GM23338 (cell line): ENCODE measurements around the gene UCK1.

Experiments
- CREB1 ChIP-seq: fragments of 250-450 bp; sonication (Bioruptor Pico); IDR thresholded peaks from 2 replicates; pipeline ENCODE4 v1.5.0; 2020; ENCODE audit warnings: low read depth, mild to moderate bottlenecking, moderate library complexity
- EZH2 ChIP-seq: fragments of 200-600 bp; sonication (generic); IDR thresholded peaks from one replicate; pipeline ENCODE4 v1.8.0; 2017; ENCODE audit warnings: antibody characterized with exemption, mild to moderate bottlenecking, low read depth; ENCODE audit not compliant: unreplicated experiment
- EZH2phosphoT487 ChIP-seq: fragments of 200-600 bp; sonication (generic); IDR thresholded peaks from one replicate; pipeline ENCODE4 v1.8.1; 2018; ENCODE audit warnings: antibody characterized with exemption; ENCODE audit not compliant: unreplicated experiment
- JUNB ChIP-seq: IDR thresholded peaks from one replicate; pipeline ENCODE4 v1.6.1; 2016; ENCODE audit warnings: antibody characterized with exemption; ENCODE audit not compliant: unreplicated experiment
- NANOG ChIP-seq: IDR thresholded peaks from 2 replicates; pipeline ENCODE4 v1.6.1; 2016; ENCODE audit warnings: antibody characterized with exemption, borderline replicate concordance
- POLR2AphosphoS5 ChIP-seq: IDR thresholded peaks from 2 replicates; pipeline ENCODE4 v1.6.1; 2016; ENCODE audit warnings: antibody characterized with exemption, low read depth
- STAT1 ChIP-seq: IDR thresholded peaks from one replicate; pipeline ENCODE4 v1.6.1; 2016; ENCODE audit warnings: antibody characterized with exemption; ENCODE audit not compliant: unreplicated experiment
- TF ChIP-seq, protein P1 (sequence below), 2 experiments: fragments of 200-600 bp in 1 of 2; sonication (generic) in 1 of 2; conservative IDR thresholded peaks; 2 replicates each; pipeline versions ENCODE4 v1.5.1 to v1.6.1; 2016 to 2017; ENCODE audit warnings: antibody characterized with exemption in 2 of 2, low read depth in 2 of 2, mild to moderate bottlenecking in 2 of 2, moderate library complexity in 1 of 2
- TF ChIP-seq, protein P2 (sequence below): IDR thresholded peaks from one replicate; pipeline ENCODE4 v1.6.1; 2018; ENCODE audit warnings: antibody characterized with exemption; ENCODE audit not compliant: unreplicated experiment
- TF ChIP-seq, protein P3 (sequence below): IDR thresholded peaks from 2 replicates; pipeline ENCODE4 v1.6.1; 2016; ENCODE audit warnings: antibody characterized with exemption

DNA sequence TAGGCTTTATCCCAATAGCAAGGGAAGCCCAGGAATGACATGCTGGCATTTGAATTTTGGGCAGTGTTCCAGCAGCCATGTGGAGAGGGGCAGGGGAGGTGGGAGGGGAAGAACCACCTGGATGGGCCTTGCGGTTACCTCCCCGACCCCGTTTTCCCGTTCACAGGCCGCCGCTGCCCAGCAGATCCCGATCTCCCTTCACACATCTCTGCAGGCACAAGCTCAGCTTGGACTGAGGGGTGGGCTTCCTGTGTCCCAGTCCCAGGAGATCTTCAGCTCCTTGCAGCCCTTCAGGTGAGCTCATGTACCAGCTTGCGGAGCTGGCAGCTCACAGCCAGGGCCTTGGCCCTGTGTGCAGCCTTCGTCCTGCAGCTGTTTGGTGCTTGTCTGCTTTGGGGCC is 44.1 kb downstream of the UCK1 start:
- TF ChIP-seq, protein P1, sequence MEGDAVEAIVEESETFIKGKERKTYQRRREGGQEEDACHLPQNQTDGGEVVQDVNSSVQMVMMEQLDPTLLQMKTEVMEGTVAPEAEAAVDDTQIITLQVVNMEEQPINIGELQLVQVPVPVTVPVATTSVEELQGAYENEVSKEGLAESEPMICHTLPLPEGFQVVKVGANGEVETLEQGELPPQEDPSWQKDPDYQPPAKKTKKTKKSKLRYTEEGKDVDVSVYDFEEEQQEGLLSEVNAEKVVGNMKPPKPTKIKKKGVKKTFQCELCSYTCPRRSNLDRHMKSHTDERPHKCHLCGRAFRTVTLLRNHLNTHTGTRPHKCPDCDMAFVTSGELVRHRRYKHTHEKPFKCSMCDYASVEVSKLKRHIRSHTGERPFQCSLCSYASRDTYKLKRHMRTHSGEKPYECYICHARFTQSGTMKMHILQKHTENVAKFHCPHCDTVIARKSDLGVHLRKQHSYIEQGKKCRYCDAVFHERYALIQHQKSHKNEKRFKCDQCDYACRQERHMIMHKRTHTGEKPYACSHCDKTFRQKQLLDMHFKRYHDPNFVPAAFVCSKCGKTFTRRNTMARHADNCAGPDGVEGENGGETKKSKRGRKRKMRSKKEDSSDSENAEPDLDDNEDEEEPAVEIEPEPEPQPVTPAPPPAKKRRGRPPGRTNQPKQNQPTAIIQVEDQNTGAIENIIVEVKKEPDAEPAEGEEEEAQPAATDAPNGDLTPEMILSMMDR (conservative IDR thresholded peaks at IDR 0.05; ENCODE audit: low read depth in 2 of 2) = no peak
- TF ChIP-seq EZH2phosphoT487 (no peak), POLR2AphosphoS5 (no peak; the same call in 1 of the 2 replicates), JUNB (no peak), CREB1 (CRISPR knock-in tag) (no peak), EZH2 (no peak), STAT1 (no peak), NANOG (no peak)
- TF ChIP-seq, protein P2, sequence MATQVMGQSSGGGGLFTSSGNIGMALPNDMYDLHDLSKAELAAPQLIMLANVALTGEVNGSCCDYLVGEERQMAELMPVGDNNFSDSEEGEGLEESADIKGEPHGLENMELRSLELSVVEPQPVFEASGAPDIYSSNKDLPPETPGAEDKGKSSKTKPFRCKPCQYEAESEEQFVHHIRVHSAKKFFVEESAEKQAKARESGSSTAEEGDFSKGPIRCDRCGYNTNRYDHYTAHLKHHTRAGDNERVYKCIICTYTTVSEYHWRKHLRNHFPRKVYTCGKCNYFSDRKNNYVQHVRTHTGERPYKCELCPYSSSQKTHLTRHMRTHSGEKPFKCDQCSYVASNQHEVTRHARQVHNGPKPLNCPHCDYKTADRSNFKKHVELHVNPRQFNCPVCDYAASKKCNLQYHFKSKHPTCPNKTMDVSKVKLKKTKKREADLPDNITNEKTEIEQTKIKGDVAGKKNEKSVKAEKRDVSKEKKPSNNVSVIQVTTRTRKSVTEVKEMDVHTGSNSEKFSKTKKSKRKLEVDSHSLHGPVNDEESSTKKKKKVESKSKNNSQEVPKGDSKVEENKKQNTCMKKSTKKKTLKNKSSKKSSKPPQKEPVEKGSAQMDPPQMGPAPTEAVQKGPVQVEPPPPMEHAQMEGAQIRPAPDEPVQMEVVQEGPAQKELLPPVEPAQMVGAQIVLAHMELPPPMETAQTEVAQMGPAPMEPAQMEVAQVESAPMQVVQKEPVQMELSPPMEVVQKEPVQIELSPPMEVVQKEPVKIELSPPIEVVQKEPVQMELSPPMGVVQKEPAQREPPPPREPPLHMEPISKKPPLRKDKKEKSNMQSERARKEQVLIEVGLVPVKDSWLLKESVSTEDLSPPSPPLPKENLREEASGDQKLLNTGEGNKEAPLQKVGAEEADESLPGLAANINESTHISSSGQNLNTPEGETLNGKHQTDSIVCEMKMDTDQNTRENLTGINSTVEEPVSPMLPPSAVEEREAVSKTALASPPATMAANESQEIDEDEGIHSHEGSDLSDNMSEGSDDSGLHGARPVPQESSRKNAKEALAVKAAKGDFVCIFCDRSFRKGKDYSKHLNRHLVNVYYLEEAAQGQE = no peak
- TF ChIP-seq, protein P3, sequence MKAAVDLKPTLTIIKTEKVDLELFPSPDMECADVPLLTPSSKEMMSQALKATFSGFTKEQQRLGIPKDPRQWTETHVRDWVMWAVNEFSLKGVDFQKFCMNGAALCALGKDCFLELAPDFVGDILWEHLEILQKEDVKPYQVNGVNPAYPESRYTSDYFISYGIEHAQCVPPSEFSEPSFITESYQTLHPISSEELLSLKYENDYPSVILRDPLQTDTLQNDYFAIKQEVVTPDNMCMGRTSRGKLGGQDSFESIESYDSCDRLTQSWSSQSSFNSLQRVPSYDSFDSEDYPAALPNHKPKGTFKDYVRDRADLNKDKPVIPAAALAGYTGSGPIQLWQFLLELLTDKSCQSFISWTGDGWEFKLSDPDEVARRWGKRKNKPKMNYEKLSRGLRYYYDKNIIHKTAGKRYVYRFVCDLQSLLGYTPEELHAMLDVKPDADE = no peak
